T-cell (primary cell): ENCODE measurements around the gene NRM. TPM values are rescaled to one million over a fixed set of nuclear protein-coding genes. Genes with fewer than 3 reads are reported as not detected.
A peak's percentile ranks its signal among the peaks of the same experiment; 100 is the strongest.

Experiments
- ATAC-seq, 4 experiments: fragments of 200-7000 bp in 3 of 4; fragments of 150-1000 bp in 1 of 4; cut with Tn5 transposase; replicated peaks in 1 of 4; 1 replicate in 3 of 4; 2 replicates in 1 of 4; pipeline ENCODE4 v1.10.0; 2021; ENCODE audit warnings: moderate library complexity in 3 of 4, mild to moderate bottlenecking in 2 of 4, moderate number of reproducible peaks in 1 of 4
- CTCF ChIA-PET, 2 donors: fragments of 300-600 bp; sonication (Branson Sonifier 250); formaldehyde crosslinking; loops; one replicate each; lab custom pipeline; 2022; ENCODE audit warnings: antibody characterized with exemption in 2 of 2; lab: Charles Lee
- POLR2A ChIA-PET, 2 donors: fragments of 300-600 bp; sonication (Branson Sonifier 250); formaldehyde crosslinking; loops; one replicate each; lab custom pipeline; 2022; ENCODE audit warnings: antibody characterized with exemption in 2 of 2; lab: Charles Lee
- DNase-seq, 35 experiments: peaks; one replicate each; pipeline versions ENCODE4 v3.0.0 to v3.0.0-alpha.2; 2013 to 2023
- H3K27ac ChIP-seq: one replicate; pipeline ENCODE4 v1.5.1; 2013; ENCODE audit warnings: low read length
- H3K27me3 ChIP-seq, 2 experiments: replicated peaks in 1 of 2; 1 replicate in 1 of 2; 2 replicates in 1 of 2; pipeline versions ENCODE4 v1.6.1 to v1.7.0; 2013; ENCODE audit warnings: low read length in 1 of 2, mixed read lengths in 1 of 2; ENCODE audit not compliant: control insufficient read depth in 2 of 2, insufficient read depth in 2 of 2; ENCODE audit errors: extremely low read depth in 1 of 2
- H3K36me3 ChIP-seq, 2 donors: 1 replicate in 1 of 2; 2 replicates in 1 of 2; pipeline versions ENCODE4 v1.6.1 to v1.7.0; 2013; ENCODE audit warnings: low read length in 1 of 2; ENCODE audit not compliant: control insufficient read depth in 2 of 2, insufficient read depth in 1 of 2; ENCODE audit errors: extremely low read depth in 1 of 2
- H3K4me1 ChIP-seq, 2 experiments: 1 replicate in 1 of 2; 2 replicates in 1 of 2; pipeline versions ENCODE4 v1.6.1 to v1.7.0; 2013; ENCODE audit warnings: low read length in 2 of 2, mixed read lengths in 1 of 2; ENCODE audit not compliant: insufficient read depth in 2 of 2, control insufficient read depth in 1 of 2; ENCODE audit errors: extremely low read depth in 1 of 2
- H3K4me3 ChIP-seq, 2 donors: 1 replicate in 1 of 2; 2 replicates in 1 of 2; pipeline versions ENCODE4 v1.5.1 to v1.7.0; 2013; ENCODE audit warnings: mild to moderate bottlenecking in 2 of 2, low read length in 1 of 2, moderate library complexity in 1 of 2; ENCODE audit not compliant: control insufficient read depth in 1 of 2; ENCODE audit errors: extremely low read depth in 1 of 2
- H3K9me3 ChIP-seq: 2 replicates; pipeline ENCODE4 v1.7.0; 2013
- H3K27ac Mint-ChIP-seq, 2 donors: one replicate each; pipeline ENCODE4 v1.8.0; 2020 to 2021; ENCODE audit warnings: mild to moderate bottlenecking in 2 of 2, mixed read lengths in 2 of 2
- H3K27me3 Mint-ChIP-seq, 2 donors: one replicate each; pipeline ENCODE4 v1.8.0; 2021 to 2022; ENCODE audit warnings: mixed read lengths in 2 of 2
- H3K36me3 Mint-ChIP-seq: one replicate; pipeline ENCODE4 v1.8.0; 2021; ENCODE audit warnings: mixed read lengths
- H3K4me1 Mint-ChIP-seq, 3 donors: one replicate each; pipeline ENCODE4 v1.8.0; 2020 to 2022; ENCODE audit warnings: mixed read lengths in 3 of 3, mild to moderate bottlenecking in 1 of 3
- H3K4me3 Mint-ChIP-seq, 3 donors: one replicate each; pipeline ENCODE4 v1.8.0; 2020 to 2022; ENCODE audit warnings: mild to moderate bottlenecking in 3 of 3, mixed read lengths in 3 of 3, moderate library complexity in 3 of 3
- H3K9me3 Mint-ChIP-seq, 3 donors: one replicate each; pipeline ENCODE4 v1.8.0; 2020 to 2022; ENCODE audit warnings: mixed read lengths in 3 of 3
- WGBS: methylation state at CpG from one replicate; pipeline ENCODE4 v1.1.5; 2013; ENCODE audit warnings: missing lambda C conversion rate; ENCODE audit not compliant: insufficient coverage; 5-methylcytosine and 5-hydroxymethylcytosine counted together
- total RNA-seq, 35 experiments: library from RNA in 6 of 35; stranded (reverse) in 6 of 35; fragments of 120-200 nt in 1 of 35; gene quantifications; one replicate each; pipeline versions ENCODE4 v1.2.1 to v1.2.4 and lab custom pipeline; 2013 to 2026

Gene NRM, protein sequence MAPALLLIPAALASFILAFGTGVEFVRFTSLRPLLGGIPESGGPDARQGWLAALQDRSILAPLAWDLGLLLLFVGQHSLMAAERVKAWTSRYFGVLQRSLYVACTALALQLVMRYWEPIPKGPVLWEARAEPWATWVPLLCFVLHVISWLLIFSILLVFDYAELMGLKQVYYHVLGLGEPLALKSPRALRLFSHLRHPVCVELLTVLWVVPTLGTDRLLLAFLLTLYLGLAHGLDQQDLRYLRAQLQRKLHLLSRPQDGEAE
- total RNA-seq (1 to 10 TPM; 4.2 to 6.9 (median 5.5) TPM), total RNA-seq (lab: John Stamatoyannopoulos, UW) (0.68 to 7.7 (median 3.0) reads per million in 29 experiments)
- total RNA-seq (2013): 2.8 TPM

- Histone ChIP-seq H3K4me1 (peaks cover 21 to 42% of the 10 kb centered on the region in 2 experiments), H3K9me3 (no peaks in the 10 kb centered on the region), H3K36me3 (no peaks in the 10 kb centered on the region), H3K27ac (peak within 1 kb of the TSS; percentile 49), H3K4me3 (peak within 1 kb of the TSS; percentile 57 to 72), H3K27me3 (no peaks in the 10 kb centered on the region)
- peak within 1 kb of the TSS; percentile 86 to 96 (median 92) for H3K4me3 Mint-ChIP-seq
- H3K27ac Mint-ChIP-seq: peak within 1 kb of the TSS; percentile 87 to 88
- ChIA-PET CTCF (interaction anchor here in 1 of 2 donors (0.7 to 1.5 kb wide), 2 partner anchors 18 to 40 kb away, joined by 3 to 4 read pairs; partner anchors contain the start of gene DHX16), POLR2A (interaction anchor here in 1 of 2 donors (0.6 kb wide), 1 partner anchor 44 kb away, joined by 5 read pairs; no protein-coding TSS in a partner anchor)
- DNase-seq (peak in 31 of 35 experiments; percentile 17 to 82 (median 44)), ATAC-seq (peak; percentile 28 to 40 (median 34))
- H3K36me3 Mint-ChIP-seq: no peaks in the 10 kb centered on the region
- WGBS: 5% methylated on average over 38 of the region's 40 CpGs
- H3K4me1 Mint-ChIP-seq: peaks cover 41 to 52% (median 46%) of the 10 kb centered on the region in 3 donors
- H3K9me3 Mint-ChIP-seq: no peaks in the 10 kb centered on the region
- no peaks in the 10 kb centered on the region for H3K27me3 Mint-ChIP-seq
Observed at GRCh38 chr6:30690403-30691207, at the start of gene NRM. Gene NRM, minus strand, starts transcription at chr6:30690984. Its CDS starts 10 bp downstream, at chr6:30690974.

DNA sequence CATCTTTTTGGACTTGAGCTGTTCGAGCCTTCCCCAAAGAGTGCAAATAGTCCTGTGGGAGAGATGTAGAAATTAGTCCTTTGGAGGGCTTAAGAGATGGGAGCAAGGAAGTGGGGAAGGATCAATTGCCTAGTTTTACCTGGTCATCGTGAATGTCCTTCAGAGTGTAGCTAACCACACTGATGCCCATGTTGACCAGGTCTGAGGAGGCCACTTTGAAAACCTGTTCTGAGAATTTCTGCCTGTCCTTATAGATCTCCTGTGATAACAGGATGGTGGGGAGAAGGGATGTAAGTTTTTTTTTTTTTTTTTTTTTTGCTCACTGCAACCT lies 49.7 kb upstream of the NRM start:
- Histone ChIP-seq H3K4me3 (no peak overlapping the region), H3K4me1 (peaks cover 45 to 80% of the 10 kb centered on the region in 2 experiments), H3K9me3 (no peaks in the 10 kb centered on the region), H3K27ac (no peak overlapping the region), H3K36me3 (peaks cover 8 to 28% of the 10 kb centered on the region in 2 donors), H3K27me3 (no peaks in the 10 kb centered on the region)
- DNase-seq (no peak), ATAC-seq (no peak)
- Mint-ChIP-seq H3K9me3 (no peaks in the 10 kb centered on the region), H3K4me3 (peak overlapping the region; percentile 21 to 96 (median 43)), H3K27ac (peak overlapping the region; percentile 89 to 93), H3K36me3 (peaks cover 34% of the 10 kb centered on the region), H3K4me1 (peaks cover 76 to 83% (median 81%) of the 10 kb centered on the region in 3 donors), H3K27me3 (no peaks in the 10 kb centered on the region)
- ChIA-PET CTCF (interaction anchor here (0.6 to 1.0 kb wide), 3 partner anchors 10 to 1469 kb away, joined by 3 to 5 read pairs (median 4); no protein-coding TSS in a partner anchor), POLR2A (interaction anchor here in 1 of 2 donors (0.6 kb wide), 1 partner anchor 86 kb away, joined by 3 read pairs; no protein-coding TSS in a partner anchor)
- 100% methylated on average over 1 of the region's 2 CpGs for WGBS

- WGBS: 83% methylated on average over 3 of the region's 6 CpGs
- H3K27ac Mint-ChIP-seq: peak overlapping the region; percentile 83 to 89
- no peaks in the 10 kb centered on the region for H3K9me3 ChIP-seq
- H3K4me3 Mint-ChIP-seq: peak overlapping the region in 2 of 3 donors; percentile 9 to 31
- ATAC-seq (no peak), DNase-seq (no peak)
- no peak overlapping the region for H3K27ac ChIP-seq
- H3K4me1 ChIP-seq: peaks cover 50 to 79% of the 10 kb centered on the region in 2 experiments
- H3K27me3 ChIP-seq: no peaks in the 10 kb centered on the region
- no peaks in the 10 kb centered on the region for H3K9me3 Mint-ChIP-seq
- H3K27me3 Mint-ChIP-seq: no peaks in the 10 kb centered on the region
- peaks cover 76 to 81% (median 80%) of the 10 kb centered on the region in 3 donors for H3K4me1 Mint-ChIP-seq
- POLR2A ChIA-PET: interaction anchor here in 1 of 2 donors (0.6 kb wide), 1 partner anchor 74 kb away, joined by 3 read pairs; no protein-coding TSS in a partner anchor
- H3K4me3 ChIP-seq: no peak overlapping the region
- H3K36me3 ChIP-seq: peaks cover 8 to 38% of the 10 kb centered on the region in 2 donors
- CTCF ChIA-PET: interaction anchor here (0.5 to 1.6 kb wide), 5 partner anchors 8 to 1089 kb away, joined by 3 to 4 read pairs (median 3); no protein-coding TSS in a partner anchor
- peaks cover 39% of the 10 kb centered on the region for H3K36me3 Mint-ChIP-seq
Observed at GRCh38 chr6:30738532-30738931, 47.7 kb upstream of the NRM start.

DNA sequence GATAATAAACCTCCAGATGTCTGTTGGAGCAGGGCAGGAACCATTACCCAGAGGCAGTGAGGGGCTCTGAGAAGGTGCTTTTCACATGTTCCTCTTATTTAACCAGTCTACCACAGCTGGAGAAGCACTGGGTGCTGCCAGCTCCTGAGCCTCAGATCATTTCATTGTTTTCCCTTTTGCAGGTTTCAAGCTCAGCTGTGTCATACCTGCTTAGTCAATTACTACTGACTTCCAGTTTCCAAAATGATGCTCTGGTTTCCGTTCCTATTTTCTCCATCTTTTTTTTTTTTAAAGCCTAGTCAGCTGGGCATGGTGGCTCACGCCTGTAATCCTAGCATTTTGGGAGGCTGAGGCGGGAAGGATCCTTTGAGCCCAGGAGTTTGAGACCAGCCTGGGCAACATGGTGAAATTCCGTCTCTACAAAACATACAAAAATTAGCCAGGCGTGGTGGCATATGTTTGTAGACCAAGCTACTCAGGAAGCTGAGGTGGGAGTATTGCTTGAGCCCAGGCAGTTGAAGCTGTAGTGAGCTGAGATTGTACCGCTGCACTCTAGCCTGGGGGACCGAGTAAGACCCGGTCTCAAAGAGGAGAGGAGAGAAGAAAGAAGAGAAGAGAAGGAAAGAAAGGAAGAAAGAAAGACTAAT lies 45.0 kb upstream of the NRM start:
- Mint-ChIP-seq H3K4me3 (peak overlapping the region in 2 of 3 donors; percentile 60 to 83), H3K27ac (peak overlapping the region; percentile 86 to 90), H3K36me3 (peaks cover 40% of the 10 kb centered on the region), H3K4me1 (peaks cover 66 to 73% (median 71%) of the 10 kb centered on the region in 3 donors), H3K9me3 (no peaks in the 10 kb centered on the region), H3K27me3 (no peaks in the 10 kb centered on the region)
- Histone ChIP-seq H3K9me3 (no peaks in the 10 kb centered on the region), H3K4me3 (no peak overlapping the region), H3K27ac (peak overlapping the region; percentile 36), H3K27me3 (no peaks in the 10 kb centered on the region), H3K4me1 (peaks cover 40 to 63% of the 10 kb centered on the region in 2 experiments), H3K36me3 (peaks cover 8 to 42% of the 10 kb centered on the region in 2 donors)
- ChIA-PET POLR2A (no interaction called here), CTCF (interaction anchor here (0.7 to 1.5 kb wide), 3 partner anchors 12 to 351 kb away, joined by 3 to 4 read pairs (median 3); no protein-coding TSS in a partner anchor)
- peak in 1 of 4 experiments; percentile 26 for ATAC-seq
- 32% methylated on average over 4 of the region's 8 CpGs for WGBS
- DNase-seq: no peak

GRCh38 chr6:30732237-30732943 lies 41.6 kb upstream of the NRM start:
- H3K36me3 Mint-ChIP-seq: peaks cover 31% of the 10 kb centered on the region
- no peaks in the 10 kb centered on the region for H3K27me3 Mint-ChIP-seq
- H3K27ac Mint-ChIP-seq: peak overlapping the region in 1 of 2 donors; percentile 27
- 98% methylated on average over 10 of the region's 12 CpGs for WGBS
- H3K4me3 ChIP-seq: no peak overlapping the region
- H3K27ac ChIP-seq: no peak overlapping the region
- no peak for DNase-seq
- H3K36me3 ChIP-seq: peaks cover 0 to 49% of the 10 kb centered on the region in 2 donors
- H3K4me3 Mint-ChIP-seq: no peak overlapping the region
- H3K27me3 ChIP-seq: no peaks in the 10 kb centered on the region
- ChIA-PET POLR2A (no interaction called here), CTCF (interaction anchor here (0.8 to 2.2 kb wide), 4 partner anchors 9 to 53 kb away, joined by 3 to 24 read pairs (median 4); no protein-coding TSS in a partner anchor)
- peaks cover 15 to 49% of the 10 kb centered on the region in 2 experiments for H3K4me1 ChIP-seq
- H3K9me3 Mint-ChIP-seq: no peaks in the 10 kb centered on the region
- peaks cover 44 to 55% (median 47%) of the 10 kb centered on the region in 3 donors for H3K4me1 Mint-ChIP-seq
- no peaks in the 10 kb centered on the region for H3K9me3 ChIP-seq
- no peak for ATAC-seq
